Measurements from ENCODE around the gene SEMA3E.

Gene SEMA3E

DNA sequence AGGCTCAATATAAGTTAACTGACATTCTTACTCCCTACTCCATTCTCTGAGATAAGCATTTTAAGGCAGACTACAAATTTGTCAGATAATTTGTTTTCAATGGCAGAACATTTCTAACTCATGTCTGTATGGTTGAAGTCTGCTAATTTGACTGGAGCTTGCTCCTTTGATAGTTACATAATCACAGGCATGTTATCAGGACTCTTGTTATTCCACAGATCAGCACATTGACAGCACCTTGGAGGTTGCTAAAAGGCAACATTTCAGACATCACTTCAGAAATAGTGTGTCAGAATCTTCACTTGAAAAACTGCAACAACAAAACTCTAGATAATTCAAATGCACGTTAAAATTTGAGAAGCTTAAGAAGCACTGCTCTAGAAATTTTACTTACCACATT lies 327.9 kb downstream of the SEMA3E start:
- Histone ChIP-seq H3K4me3 (ENCODE audit: low read depth, low read length, poor library complexity, severe bottlenecking) (no peak overlapping the region), H3K36me3 (ENCODE audit: insufficient read depth, low read length) (no peaks in the 10 kb centered on the region), H3K4me2 (ENCODE audit: low read length) (no peak overlapping the region), H3K27ac (ENCODE audit: low read depth, low read length, poor library complexity, severe bottlenecking) (no peak overlapping the region), H4K20me1 (ENCODE audit: insufficient read depth, low read length) (no peaks in the 10 kb centered on the region), H3K79me2 (ENCODE audit: insufficient read depth, low read length) (no peaks in the 10 kb centered on the region), H3K9ac (ENCODE audit: low read length) (no peak overlapping the region), H3K4me1 (ENCODE audit: insufficient read depth, low read length, severe bottlenecking) (no peaks in the 10 kb centered on the region), H3K27me3 (ENCODE audit: insufficient read depth, low read length) (no peaks in the 10 kb centered on the region), H3F3A (ENCODE audit: insufficient read depth, low read length) (no peaks in the 10 kb centered on the region), H3K9me3 (ENCODE audit: low read length) (no peaks in the 10 kb centered on the region), H3K9me2 (ENCODE audit: low read depth, low read length) (no peaks in the 10 kb centered on the region), H2AFZ (ENCODE audit: low read length) (no peak overlapping the region)
- no peak for TF ChIP-seq EZH2 (IDR thresholded peaks at IDR 0.05; ENCODE audit: borderline replicate concordance, low read length)
- TF ChIP-seq, protein P1, sequence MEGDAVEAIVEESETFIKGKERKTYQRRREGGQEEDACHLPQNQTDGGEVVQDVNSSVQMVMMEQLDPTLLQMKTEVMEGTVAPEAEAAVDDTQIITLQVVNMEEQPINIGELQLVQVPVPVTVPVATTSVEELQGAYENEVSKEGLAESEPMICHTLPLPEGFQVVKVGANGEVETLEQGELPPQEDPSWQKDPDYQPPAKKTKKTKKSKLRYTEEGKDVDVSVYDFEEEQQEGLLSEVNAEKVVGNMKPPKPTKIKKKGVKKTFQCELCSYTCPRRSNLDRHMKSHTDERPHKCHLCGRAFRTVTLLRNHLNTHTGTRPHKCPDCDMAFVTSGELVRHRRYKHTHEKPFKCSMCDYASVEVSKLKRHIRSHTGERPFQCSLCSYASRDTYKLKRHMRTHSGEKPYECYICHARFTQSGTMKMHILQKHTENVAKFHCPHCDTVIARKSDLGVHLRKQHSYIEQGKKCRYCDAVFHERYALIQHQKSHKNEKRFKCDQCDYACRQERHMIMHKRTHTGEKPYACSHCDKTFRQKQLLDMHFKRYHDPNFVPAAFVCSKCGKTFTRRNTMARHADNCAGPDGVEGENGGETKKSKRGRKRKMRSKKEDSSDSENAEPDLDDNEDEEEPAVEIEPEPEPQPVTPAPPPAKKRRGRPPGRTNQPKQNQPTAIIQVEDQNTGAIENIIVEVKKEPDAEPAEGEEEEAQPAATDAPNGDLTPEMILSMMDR (IDR thresholded peaks at IDR 0.05; ENCODE audit: low read length): no peak

DNA sequence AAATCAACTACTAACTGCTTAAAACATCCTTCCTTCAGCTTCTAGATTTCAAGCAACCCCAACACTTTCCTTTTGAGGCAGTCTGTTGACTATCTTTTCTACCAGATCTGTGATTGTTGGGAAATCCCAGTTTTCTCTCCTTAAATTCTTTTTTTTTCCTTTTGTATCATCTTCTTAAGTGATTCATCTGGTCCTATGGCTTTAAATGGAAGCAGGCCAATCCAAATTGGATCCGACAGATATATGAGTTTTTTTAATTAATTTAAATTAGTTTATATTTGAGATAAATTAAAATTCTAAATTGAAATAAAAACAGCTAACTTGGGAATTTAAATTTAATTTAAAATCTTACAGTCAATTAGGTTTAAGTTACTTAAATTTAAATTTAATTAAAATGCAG lies 335.0 kb downstream of the SEMA3E start:
- Histone ChIP-seq H3K9me3 (ENCODE audit: low read length) (no peaks in the 10 kb centered on the region), H3K4me1 (ENCODE audit: insufficient read depth, low read length, severe bottlenecking) (no peaks in the 10 kb centered on the region), H4K20me1 (ENCODE audit: insufficient read depth, low read length) (no peaks in the 10 kb centered on the region), H3K4me3 (ENCODE audit: low read depth, low read length, poor library complexity, severe bottlenecking) (no peak overlapping the region), H3K27ac (ENCODE audit: low read depth, low read length, poor library complexity, severe bottlenecking) (no peak overlapping the region), H3K9me2 (ENCODE audit: low read depth, low read length) (no peaks in the 10 kb centered on the region), H3F3A (ENCODE audit: insufficient read depth, low read length) (no peaks in the 10 kb centered on the region), H3K27me3 (ENCODE audit: insufficient read depth, low read length) (no peaks in the 10 kb centered on the region), H3K4me2 (ENCODE audit: low read length) (no peak overlapping the region), H2AFZ (ENCODE audit: low read length) (no peak overlapping the region), H3K79me2 (ENCODE audit: insufficient read depth, low read length) (no peaks in the 10 kb centered on the region), H3K36me3 (ENCODE audit: insufficient read depth, low read length) (no peaks in the 10 kb centered on the region), H3K9ac (ENCODE audit: low read length) (no peak overlapping the region)
- TF ChIP-seq, protein P1 (IDR thresholded peaks at IDR 0.05; ENCODE audit: low read length): no peak
- no peak for TF ChIP-seq EZH2 (IDR thresholded peaks at IDR 0.05; ENCODE audit: borderline replicate concordance, low read length)

Data from OCI-LY1 (cell line).